SH-SY5Y (cell line): Measurements from ENCODE around the gene PRKCH.

ENCODE experiments used
- GATA2 ChIP-seq: IDR thresholded peaks from 2 replicates; pipeline ENCODE4 v1.6.1; 2011; ENCODE audit warnings: mild to moderate bottlenecking, low read depth, low read length
- GATA3 ChIP-seq: IDR thresholded peaks from 2 replicates; pipeline ENCODE4 v1.6.1; 2011; ENCODE audit warnings: low read depth, mild to moderate bottlenecking, low read length, moderate library complexity

DNA sequence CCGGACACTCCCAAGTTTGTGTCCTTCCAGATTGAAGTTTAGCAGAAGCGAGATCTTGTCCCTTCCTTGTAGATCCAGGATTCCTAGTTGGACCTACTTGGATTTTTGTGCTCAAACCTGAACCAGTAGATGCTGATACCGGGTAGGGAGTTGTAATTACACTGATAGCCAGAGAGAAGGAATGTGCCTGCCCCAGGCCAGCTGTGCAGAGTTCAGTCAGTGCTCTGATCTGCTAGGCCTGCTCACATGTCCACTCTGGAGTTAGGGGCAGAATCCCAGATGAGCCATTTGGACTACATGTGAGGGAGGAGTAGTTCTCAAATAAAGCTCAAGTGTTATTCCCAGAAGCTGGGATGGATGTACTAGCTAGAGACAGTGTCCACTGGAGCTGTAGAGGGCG, 65.7 kb downstream of the PRKCH start:
- TF ChIP-seq GATA2 (no peak), GATA3 (no peak)
